Naive thymus-derived CD4-positive, alpha-beta T cell (primary cell): ENCODE measurements around the gene CD200. TPM values are rescaled to one million over a fixed set of nuclear protein-coding genes. Genes with fewer than 3 reads are reported as not detected.

ENCODE experiments used
- ATAC-seq: fragments of 150-1000 bp; cut with Tn5 transposase; 2 replicates; pipeline ENCODE4 v1.10.0; 2021; ENCODE audit warnings: mild to moderate bottlenecking, moderate library complexity
- CTCF ChIA-PET: fragments of 350-600 bp; sonication (Branson Sonifier 250); formaldehyde crosslinking; loops from one replicate; lab custom pipeline; 2021; ENCODE audit warnings: antibody characterized with exemption; lab: Charles Lee
- POLR2A ChIA-PET: fragments of 350-600 bp; sonication (Branson Sonifier 250); formaldehyde crosslinking; loops from one replicate; lab custom pipeline; 2021; ENCODE audit warnings: antibody characterized with exemption, inconsistent platforms; lab: Charles Lee
- DNase-seq, 9 donors: peaks; one replicate each; pipeline versions ENCODE4 v3.0.0 to v3.0.0-alpha.2; 2020 to 2022; ENCODE audit warnings: mixed read lengths in 1 of 9
- H3K27ac ChIP-seq: one replicate; pipeline ENCODE4 v1.7.0; 2013; ENCODE audit warnings: mild to moderate bottlenecking, low read depth, low read length, moderate library complexity
- H3K27me3 ChIP-seq, 2 donors: one replicate each; pipeline ENCODE4 v1.7.0; 2013; ENCODE audit warnings: low read length in 2 of 2, mild to moderate bottlenecking in 2 of 2, moderate library complexity in 2 of 2; ENCODE audit not compliant: control insufficient read depth in 2 of 2, insufficient read depth in 2 of 2
- H3K36me3 ChIP-seq, 3 experiments: 1 replicate in 2 of 3; 2 replicates in 1 of 3; pipeline ENCODE4 v1.7.0; 2013; ENCODE audit warnings: low read length in 3 of 3, mild to moderate bottlenecking in 3 of 3, moderate library complexity in 1 of 3; ENCODE audit not compliant: insufficient read depth in 3 of 3, control insufficient read depth in 2 of 3
- H3K4me1 ChIP-seq, 2 donors: one replicate each; pipeline ENCODE4 v1.7.0; 2013; ENCODE audit warnings: low read length in 2 of 2, mild to moderate bottlenecking in 2 of 2, moderate library complexity in 1 of 2; ENCODE audit not compliant: control insufficient read depth in 2 of 2, insufficient read depth in 2 of 2
- H3K4me3 ChIP-seq: 2 replicates; pipeline ENCODE4 v1.7.0; 2013; ENCODE audit warnings: mild to moderate bottlenecking, low read length
- H3K9me3 ChIP-seq, 3 experiments: 1 replicate in 2 of 3; 2 replicates in 1 of 3; pipeline ENCODE4 v1.7.0; 2013; ENCODE audit warnings: low read length in 3 of 3; ENCODE audit not compliant: control insufficient read depth in 2 of 3
- H3K27ac Mint-ChIP-seq, 9 donors: one replicate each; pipeline ENCODE4 v1.8.0; 2020 to 2022; ENCODE audit warnings: mixed read lengths in 9 of 9, mild to moderate bottlenecking in 8 of 9, moderate library complexity in 5 of 9, inconsistent platforms in 2 of 9
- H3K27me3 Mint-ChIP-seq, 5 donors: one replicate each; pipeline ENCODE4 v1.8.0; 2021 to 2022; ENCODE audit warnings: mixed read lengths in 5 of 5, mild to moderate bottlenecking in 1 of 5
- H3K36me3 Mint-ChIP-seq, 5 donors: one replicate each; pipeline ENCODE4 v1.8.0; 2020 to 2022; ENCODE audit warnings: mixed read lengths in 5 of 5, mild to moderate bottlenecking in 3 of 5, inconsistent platforms in 1 of 5
- H3K4me1 Mint-ChIP-seq, 7 donors: one replicate each; pipeline ENCODE4 v1.8.0; 2020 to 2022; ENCODE audit warnings: mixed read lengths in 7 of 7, mild to moderate bottlenecking in 3 of 7, inconsistent platforms in 1 of 7
- H3K4me3 Mint-ChIP-seq, 10 donors: one replicate each; pipeline ENCODE4 v1.8.0; 2020 to 2022; ENCODE audit warnings: mild to moderate bottlenecking in 10 of 10, mixed read lengths in 10 of 10, moderate library complexity in 6 of 10, inconsistent platforms in 2 of 10
- H3K9me3 Mint-ChIP-seq, 11 donors: one replicate each; pipeline ENCODE4 v1.8.0; 2020 to 2022; ENCODE audit warnings: mixed read lengths in 11 of 11, mild to moderate bottlenecking in 4 of 11, inconsistent platforms in 1 of 11, moderate library complexity in 1 of 11
- intact Hi-C, 2 donors: fragments of 100-400 bp; cut with micrococcal nuclease; formaldehyde crosslinking; loops; one replicate each; pipeline ENCODE4 v1.15.1; 2023
- polyA plus RNA-seq, 2 donors: library from polyadenylated mRNA; unstranded; fragments of 300-500 nt; fragmentation: Illumina TruSeq; gene quantifications; one replicate each; pipeline ENCODE4 v1.2.3, GENCODE V29; 2021
- total RNA-seq, 6 experiments: library from RNA in 5 of 6; stranded (reverse) in 5 of 6; gene quantifications; 1 replicate in 5 of 6; 2 replicates in 1 of 6; pipeline ENCODE4 v1.2.3 and lab custom pipeline; 2021 to 2026

Gene CD200
- total and polyA plus RNA-seq, 7 experiments from 2014 or later, result 2.5 to 9.1 (median 2.9) TPM

- H3K27me3 Mint-ChIP-seq, result no peaks in the 10 kb centered on the region
- DNase-seq (no peak), ATAC-seq (peak; percentile 26)
- POLR2A ChIA-PET, result no interaction called here
- Histone ChIP-seq H3K27me3 (no peaks in the 10 kb centered on the region), H3K4me1 (no peaks in the 10 kb centered on the region), H3K27ac (no peak overlapping the region), H3K36me3 (no peaks in the 10 kb centered on the region), H3K9me3 (no peaks in the 10 kb centered on the region), H3K4me3 (no peak overlapping the region)
- H3K27ac Mint-ChIP-seq, result no peak overlapping the region
- peaks cover 0 to 8% (median 0%) of the 10 kb centered on the region in 5 donors for H3K36me3 Mint-ChIP-seq
- CTCF ChIA-PET, result no interaction called here
- H3K4me1 Mint-ChIP-seq, result peaks cover 4 to 22% (median 6%) of the 10 kb centered on the region in 7 donors
- intact Hi-C loops, result no loop called here
- peak overlapping the region in 1 of 10 donors; percentile 5 for H3K4me3 Mint-ChIP-seq
- peaks cover 0 to 4% (median 0%) of the 10 kb centered on the region in 11 donors for H3K9me3 Mint-ChIP-seq
These were observed 49.7 kb downstream of the CD200 start for GRCh38 chr3:112382543-112383160.

DNA sequence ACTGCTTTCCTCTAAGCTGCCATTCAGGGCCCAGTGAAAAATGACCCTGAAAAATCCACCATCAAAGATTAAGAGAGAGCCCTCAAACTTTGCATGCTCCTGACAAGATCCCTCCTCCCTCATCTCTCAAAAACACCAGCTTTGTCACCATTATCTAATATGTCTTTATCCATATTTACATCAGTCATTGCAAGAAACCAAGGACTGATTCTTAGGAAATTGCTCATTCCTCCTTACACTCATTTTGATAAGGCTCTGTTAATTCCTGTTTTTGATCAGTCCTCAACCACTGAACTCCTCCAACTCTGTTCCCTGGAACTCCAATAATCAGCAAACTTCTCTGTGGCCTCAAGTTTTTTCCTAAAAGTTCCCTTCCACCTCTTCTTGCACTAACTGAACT lies 51.8 kb downstream of the CD200 start:
- POLR2A ChIA-PET, result interaction anchor here (0.8 kb wide), 1 partner anchor 148 kb away, joined by 3 read pairs; no protein-coding TSS in a partner anchor
- H3K36me3 ChIP-seq, result no peaks in the 10 kb centered on the region
- peak; percentile 8 for ATAC-seq
- no peak overlapping the region for H3K27ac Mint-ChIP-seq
- DNase-seq, result no peak
- CTCF ChIA-PET, result no interaction called here
- H3K27me3 Mint-ChIP-seq, result no peaks in the 10 kb centered on the region
- H3K9me3 Mint-ChIP-seq, result peaks cover 0 to 3% (median 0%) of the 10 kb centered on the region in 11 donors
- peaks cover 0 to 3% of the 10 kb centered on the region in 2 donors for H3K4me1 ChIP-seq
- H3K27me3 ChIP-seq, result no peaks in the 10 kb centered on the region
- H3K4me1 Mint-ChIP-seq, result peaks cover 9 to 23% (median 18%) of the 10 kb centered on the region in 7 donors
- peaks cover 0 to 8% (median 0%) of the 10 kb centered on the region in 5 donors for H3K36me3 Mint-ChIP-seq
- no peak overlapping the region for H3K27ac ChIP-seq
- intact Hi-C loops, result no loop called here
- H3K4me3 Mint-ChIP-seq, result no peak overlapping the region
- no peak overlapping the region for H3K4me3 ChIP-seq
- no peaks in the 10 kb centered on the region for H3K9me3 ChIP-seq

DNA sequence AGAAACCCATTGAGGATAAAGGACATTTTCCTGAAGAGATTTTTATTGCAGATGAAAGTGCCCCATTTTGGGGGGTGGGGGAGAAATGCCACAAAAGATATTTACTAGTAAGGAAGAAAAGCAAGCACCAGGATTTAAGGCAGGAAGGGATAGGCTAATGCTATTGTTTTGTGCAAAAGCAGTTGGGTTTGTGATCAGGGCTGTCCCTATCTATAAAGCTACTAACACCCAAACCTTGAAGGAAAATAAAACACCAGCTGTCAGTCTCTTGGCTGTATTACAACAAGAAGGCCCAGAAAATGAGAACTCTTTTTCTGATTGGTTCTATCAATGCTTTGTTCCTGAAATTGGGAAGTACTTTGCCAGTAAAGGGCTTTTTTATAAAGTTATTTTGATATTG lies 56.0 kb downstream of the CD200 start:
- no peaks in the 10 kb centered on the region for H3K27me3 Mint-ChIP-seq
- no peak overlapping the region for H3K4me3 Mint-ChIP-seq
- peak overlapping the region in 1 of 9 donors; percentile 4 for H3K27ac Mint-ChIP-seq
- DNase-seq (no peak), ATAC-seq (no peak)
- no peak overlapping the region for H3K27ac ChIP-seq
- H3K9me3 Mint-ChIP-seq, result peaks cover 0 to 15% (median 4%) of the 10 kb centered on the region in 11 donors
- POLR2A ChIA-PET, result interaction anchor here (1.5 kb wide), 1 partner anchor 110 kb away, joined by 3 read pairs; the partner anchor contains the start of gene BTLA
- H3K4me1 ChIP-seq, result peaks cover 0 to 9% of the 10 kb centered on the region in 2 donors
- no peaks in the 10 kb centered on the region for H3K36me3 ChIP-seq
- peaks cover 20 to 36% (median 32%) of the 10 kb centered on the region in 7 donors for H3K4me1 Mint-ChIP-seq
- no peaks in the 10 kb centered on the region for H3K27me3 ChIP-seq
- no peaks in the 10 kb centered on the region for H3K9me3 ChIP-seq
- CTCF ChIA-PET, result no interaction called here
- no peak overlapping the region for H3K4me3 ChIP-seq
- peaks cover 0 to 8% (median 5%) of the 10 kb centered on the region in 5 donors for H3K36me3 Mint-ChIP-seq
- intact Hi-C loops, result no loop called here

DNA sequence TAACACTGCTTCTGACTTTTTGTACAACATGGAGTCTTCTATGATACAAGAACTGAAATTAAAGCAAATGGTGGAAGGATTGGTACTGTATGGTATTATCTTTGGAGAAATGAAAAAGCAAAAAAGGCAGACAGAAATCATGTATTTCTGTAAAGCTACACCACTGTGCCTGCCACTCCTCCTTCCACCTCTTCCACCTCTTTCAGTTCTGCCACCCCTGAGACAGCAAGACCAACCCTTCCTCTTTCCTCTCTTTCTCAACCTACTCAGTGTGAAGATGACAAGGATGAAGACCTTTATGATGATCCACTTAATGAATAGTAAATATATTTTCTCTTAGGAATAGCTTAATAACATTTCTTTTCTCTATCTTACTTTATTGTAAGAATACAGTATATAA lies 57.0 kb downstream of the CD200 start:
- Mint-ChIP-seq H3K27me3 (no peaks in the 10 kb centered on the region), H3K27ac (peak overlapping the region in 2 of 9 donors; percentile 1), H3K4me1 (peaks cover 20 to 39% (median 33%) of the 10 kb centered on the region in 7 donors), H3K36me3 (peaks cover 0 to 8% (median 4%) of the 10 kb centered on the region in 5 donors), H3K4me3 (no peak overlapping the region), H3K9me3 (peaks cover 0 to 15% (median 4%) of the 10 kb centered on the region in 11 donors)
- Histone ChIP-seq H3K27ac (no peak overlapping the region), H3K4me1 (peaks cover 0 to 9% of the 10 kb centered on the region in 2 donors), H3K27me3 (no peaks in the 10 kb centered on the region), H3K36me3 (no peaks in the 10 kb centered on the region), H3K4me3 (no peak overlapping the region), H3K9me3 (no peaks in the 10 kb centered on the region)
- intact Hi-C loops, result loop anchor here (2.0 kb wide), 2 partner anchors 17 to 31 kb away; no protein-coding TSS in a partner anchor
- ATAC-seq, result no peak
- CTCF ChIA-PET, result no interaction called here
- DNase-seq, result no peak
- POLR2A ChIA-PET, result no interaction called here

DNA sequence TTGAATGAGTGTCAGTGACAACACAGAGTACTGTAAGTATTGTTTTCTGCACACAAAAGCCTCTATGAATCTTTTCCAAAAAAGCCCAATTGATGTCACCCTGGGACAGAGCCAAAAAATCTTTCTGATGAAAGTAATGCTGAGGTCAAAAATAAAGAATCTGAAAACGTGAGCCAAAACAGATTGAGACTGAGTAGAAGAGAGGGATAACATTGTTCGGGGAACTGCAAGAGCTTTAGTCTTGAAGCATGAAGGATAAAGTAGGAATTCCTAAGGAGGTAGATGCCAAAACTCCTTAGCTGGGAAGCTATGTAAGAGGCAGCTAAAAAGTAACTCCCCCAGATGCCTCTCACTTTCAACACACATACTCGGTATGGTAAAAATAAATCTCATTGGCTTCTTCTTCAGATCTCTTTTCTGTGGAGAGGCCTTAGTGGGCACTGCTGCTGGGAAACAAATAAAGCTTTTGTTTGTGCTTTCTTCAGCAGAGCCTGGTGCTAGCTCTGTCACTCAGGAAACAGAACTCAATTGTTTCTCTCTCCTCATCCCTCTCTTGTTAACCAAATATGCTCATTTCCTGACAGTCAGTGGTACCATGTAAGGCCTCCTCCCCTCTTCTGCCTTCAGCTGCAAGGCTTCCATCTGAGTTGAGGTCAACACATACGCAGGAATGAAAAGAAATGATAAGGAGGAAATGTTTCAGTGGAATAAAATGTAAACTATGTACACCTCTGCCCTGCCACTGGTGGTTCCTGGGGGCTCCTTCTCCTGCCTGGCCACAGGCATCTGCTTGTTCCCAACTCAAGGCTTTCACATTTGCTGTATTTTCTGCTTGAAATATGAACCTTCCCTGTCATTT lies 58.1 kb downstream of the CD200 start:
- peak; percentile 60 for ATAC-seq
- H3K27ac Mint-ChIP-seq, result peak overlapping the region; percentile 60 to 91 (median 77)
- POLR2A ChIA-PET, result interaction anchor here (0.5 kb wide), 1 partner anchor 208 kb away, joined by 3 read pairs; no protein-coding TSS in a partner anchor

GRCh38 chr3:112391648-112392047 lies 58.7 kb downstream of the CD200 start:
- no peak overlapping the region for H3K27ac ChIP-seq
- no peak for DNase-seq
- POLR2A ChIA-PET, result interaction anchor here (0.5 kb wide), 1 partner anchor 209 kb away, joined by 3 read pairs; no protein-coding TSS in a partner anchor

More for the DNA sequence above, 58.1 kb downstream of the CD200 start:
- Histone ChIP-seq H3K9me3 (no peaks in the 10 kb centered on the region), H3K4me1 (peaks cover 0 to 9% of the 10 kb centered on the region in 2 donors), H3K4me3 (no peak overlapping the region), H3K36me3 (no peaks in the 10 kb centered on the region), H3K27me3 (no peaks in the 10 kb centered on the region), H3K27ac (no peak overlapping the region)
- Mint-ChIP-seq H3K27me3 (no peaks in the 10 kb centered on the region), H3K9me3 (peaks cover 0 to 14% (median 4%) of the 10 kb centered on the region in 11 donors), H3K36me3 (peaks cover 0 to 9% (median 0%) of the 10 kb centered on the region in 5 donors), H3K4me1 (peaks cover 27 to 50% (median 42%) of the 10 kb centered on the region in 7 donors), H3K4me3 (peak overlapping the region in 6 of 10 donors; percentile 9 to 59 (median 34))
- DNase-seq, result peak in 5 of 9 donors; percentile 7 to 34 (median 25)
- intact Hi-C loops, result loop anchor here (2.0 kb wide), 2 partner anchors 18 to 32 kb away; no protein-coding TSS in a partner anchor
- CTCF ChIA-PET, result interaction anchor here (0.5 kb wide), 1 partner anchor 45 kb away, joined by 3 read pairs; no protein-coding TSS in a partner anchor

More at GRCh38 chr3:112391648-112392047, 58.7 kb downstream of the CD200 start:
- H3K36me3 Mint-ChIP-seq, result peaks cover 0 to 8% (median 0%) of the 10 kb centered on the region in 5 donors
- peaks cover 0 to 13% (median 4%) of the 10 kb centered on the region in 11 donors for H3K9me3 Mint-ChIP-seq
- Histone ChIP-seq H3K4me3 (no peak overlapping the region), H3K27me3 (no peaks in the 10 kb centered on the region), H3K36me3 (no peaks in the 10 kb centered on the region), H3K4me1 (peaks cover 0 to 9% of the 10 kb centered on the region in 2 donors), H3K9me3 (no peaks in the 10 kb centered on the region)
- H3K27me3 Mint-ChIP-seq, result no peaks in the 10 kb centered on the region
- intact Hi-C loops, result loop anchor here (2.0 kb wide), 2 partner anchors 19 to 33 kb away; no protein-coding TSS in a partner anchor
- ATAC-seq, result peak; percentile 29
- H3K4me1 Mint-ChIP-seq, result peaks cover 27 to 52% (median 42%) of the 10 kb centered on the region in 7 donors
- peak overlapping the region in 7 of 9 donors; percentile 60 to 91 (median 77) for H3K27ac Mint-ChIP-seq
- peak overlapping the region in 3 of 10 donors; percentile 9 to 59 (median 46) for H3K4me3 Mint-ChIP-seq
- CTCF ChIA-PET, result no interaction called here
